Gastrocnemius medialis (tissue), 4 donors: Measurements from ENCODE around the gene ABCC10.

ENCODE experiments used
- POLR2A ChIP-seq, 2 donors: fragments of 450-650 bp; IDR thresholded peaks; one replicate each; pipeline ENCODE4 v1.6.1; 2017; ENCODE audit warnings: antibody characterized with exemption in 2 of 2, mild to moderate bottlenecking in 2 of 2, moderate library complexity in 2 of 2
- TF ChIP-seq, protein P1 (sequence below), 5 experiments: fragments of 450-650 bp in 3 of 5; fragments of 200-600 bp in 2 of 5; sonication (generic) in 2 of 5; IDR thresholded peaks in 4 of 5; conservative IDR thresholded peaks in 1 of 5; 1 replicate in 4 of 5; 2 replicates in 1 of 5; pipeline ENCODE4 v1.5.1; 2016 to 2019; ENCODE audit warnings: antibody characterized with exemption in 5 of 5, mild to moderate bottlenecking in 3 of 5, moderate library complexity in 3 of 5

DNA sequence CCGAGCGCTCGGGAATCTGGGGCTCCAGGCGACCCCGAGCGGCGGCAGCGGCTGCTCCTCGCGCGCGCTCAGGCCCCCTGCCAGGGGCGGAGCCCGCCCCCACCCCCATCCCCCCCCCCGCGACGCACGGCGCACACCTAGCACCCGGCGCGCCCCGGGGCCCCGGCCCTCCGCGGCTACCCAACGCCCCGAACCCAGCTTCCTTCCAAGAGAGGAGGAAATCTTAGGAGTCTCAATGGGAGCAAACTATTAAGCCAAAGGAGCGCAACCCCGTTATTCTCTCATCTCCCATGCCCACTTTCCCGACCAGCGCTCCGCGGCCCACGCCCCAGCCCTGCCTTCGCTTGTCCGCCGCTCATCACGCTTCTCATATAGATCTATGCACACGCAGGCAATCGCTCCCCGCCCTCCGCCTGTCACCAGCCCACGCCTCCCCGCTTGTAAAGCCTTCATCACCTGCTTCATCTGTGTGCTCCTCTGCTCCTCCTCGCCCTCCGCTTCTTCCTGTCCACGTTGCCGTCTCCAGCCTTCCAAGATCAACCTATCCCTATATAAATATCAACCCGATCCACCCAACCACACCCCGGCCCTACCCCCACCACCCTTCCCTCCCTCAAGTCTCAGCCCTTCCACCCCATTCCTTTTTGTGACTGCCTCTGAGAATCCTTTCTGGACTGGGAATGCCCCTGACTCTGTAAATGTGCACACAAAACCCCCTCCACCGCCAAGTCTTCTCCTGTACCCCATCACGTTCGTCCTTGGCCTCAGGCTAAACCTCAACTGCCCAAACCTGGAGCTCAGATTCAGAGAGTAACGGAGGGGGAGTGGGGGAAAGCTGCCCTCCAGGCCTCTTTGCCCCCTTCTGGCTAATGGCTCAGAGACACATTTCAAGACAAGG, 28.4 kb downstream of the ABCC10 start, which contains the start of gene DLK2:
- TF ChIP-seq, protein P1, sequence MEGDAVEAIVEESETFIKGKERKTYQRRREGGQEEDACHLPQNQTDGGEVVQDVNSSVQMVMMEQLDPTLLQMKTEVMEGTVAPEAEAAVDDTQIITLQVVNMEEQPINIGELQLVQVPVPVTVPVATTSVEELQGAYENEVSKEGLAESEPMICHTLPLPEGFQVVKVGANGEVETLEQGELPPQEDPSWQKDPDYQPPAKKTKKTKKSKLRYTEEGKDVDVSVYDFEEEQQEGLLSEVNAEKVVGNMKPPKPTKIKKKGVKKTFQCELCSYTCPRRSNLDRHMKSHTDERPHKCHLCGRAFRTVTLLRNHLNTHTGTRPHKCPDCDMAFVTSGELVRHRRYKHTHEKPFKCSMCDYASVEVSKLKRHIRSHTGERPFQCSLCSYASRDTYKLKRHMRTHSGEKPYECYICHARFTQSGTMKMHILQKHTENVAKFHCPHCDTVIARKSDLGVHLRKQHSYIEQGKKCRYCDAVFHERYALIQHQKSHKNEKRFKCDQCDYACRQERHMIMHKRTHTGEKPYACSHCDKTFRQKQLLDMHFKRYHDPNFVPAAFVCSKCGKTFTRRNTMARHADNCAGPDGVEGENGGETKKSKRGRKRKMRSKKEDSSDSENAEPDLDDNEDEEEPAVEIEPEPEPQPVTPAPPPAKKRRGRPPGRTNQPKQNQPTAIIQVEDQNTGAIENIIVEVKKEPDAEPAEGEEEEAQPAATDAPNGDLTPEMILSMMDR (IDR thresholded peaks at IDR 0.05 in 4 of 5, conservative IDR thresholded peaks at IDR 0.05 in 1 of 5) = no peak
- TF ChIP-seq POLR2A (IDR thresholded peaks at IDR 0.05) = no peak
